ENCODE results near the gene JAKMIP2. TPM values are rescaled to one million over a fixed set of nuclear protein-coding genes. Genes with fewer than 3 reads are reported as not detected.
"Not testable (repeated sequence)": the region's sequence is repeated elsewhere in the genome, so short reads cannot be mapped to it uniquely, and the experiment has no call there.

The JAKMIP2 gene
- total RNA-seq, 4 donors from 2014 or later: 0.45 TPM; not detected in 3

DNA sequence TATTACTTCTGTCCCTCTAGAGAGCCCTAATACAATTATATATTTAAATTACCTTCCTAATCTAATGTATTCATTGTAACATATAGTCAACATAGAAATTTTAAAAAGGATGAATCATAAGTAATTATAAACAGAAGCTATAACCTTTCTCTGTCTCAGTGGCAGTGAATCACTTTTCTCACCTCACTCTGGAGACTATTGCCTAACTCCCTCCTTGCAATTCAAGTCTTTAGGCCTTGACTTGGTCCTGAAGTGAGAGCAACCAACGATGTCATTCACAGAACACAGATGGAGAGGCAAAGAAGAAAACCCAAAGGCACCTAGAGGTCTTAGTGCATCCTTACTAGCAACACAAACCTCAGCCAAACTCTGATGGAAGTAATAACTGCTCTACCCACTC lies 139.4 kb downstream of the JAKMIP2 start:
- Histone ChIP-seq H3K27ac (no peak overlapping the region), H3K27me3 (no peaks in the 10 kb centered on the region), H3K4me1 (no peaks in the 10 kb centered on the region), H3K36me3 (no peaks in the 10 kb centered on the region), H3K4me3 (no peak overlapping the region), H3K9me3 (no peaks in the 10 kb centered on the region)
- DNase-seq (ENCODE audit: low spot score in 2 of 2): no peak
- TF ChIP-seq POLR2AphosphoS5 (IDR thresholded peaks at IDR 0.05): no peak
- TF ChIP-seq POLR2A (IDR thresholded peaks at IDR 0.05): no peak
- no peak for TF ChIP-seq EP300 (IDR thresholded peaks at IDR 0.05)
- TF ChIP-seq CTCF (IDR thresholded peaks at IDR 0.05): no peak
- WGBS: 67% methylated on average over 1 of the region's 1 CpG

GRCh38 chr5:147642666-147643065 lies 139.9 kb downstream of the JAKMIP2 start:
- 52% methylated on average over 3 of the region's 3 CpGs for WGBS
- Histone ChIP-seq H3K27ac (no peak overlapping the region), H3K4me3 (no peak overlapping the region), H3K36me3 (no peaks in the 10 kb centered on the region), H3K9me3 (no peaks in the 10 kb centered on the region), H3K27me3 (no peaks in the 10 kb centered on the region), H3K4me1 (no peaks in the 10 kb centered on the region)
- TF ChIP-seq POLR2AphosphoS5 (IDR thresholded peaks at IDR 0.05) (no peak), EP300 (IDR thresholded peaks at IDR 0.05) (no peak), POLR2A (IDR thresholded peaks at IDR 0.05) (no peak), CTCF (IDR thresholded peaks at IDR 0.05) (no peak)
- DNase-seq (ENCODE audit: low spot score in 2 of 2): no peak

- Histone ChIP-seq H3K9me3 (no peaks in the 10 kb centered on the region), H3K36me3 (no peaks in the 10 kb centered on the region), H3K27me3 (no peaks in the 10 kb centered on the region), H3K4me3 (no peak overlapping the region), H3K4me1 (no peaks in the 10 kb centered on the region), H3K27ac (no peak overlapping the region)
- 92% methylated on average over 5 of the region's 5 CpGs for WGBS
- TF ChIP-seq EP300 (IDR thresholded peaks at IDR 0.05) (no peak), POLR2A (IDR thresholded peaks at IDR 0.05) (no peak), CTCF (IDR thresholded peaks at IDR 0.05) (no peak), POLR2AphosphoS5 (IDR thresholded peaks at IDR 0.05) (no peak)
- no peak for DNase-seq (ENCODE audit: low spot score in 2 of 2)
Observed at GRCh38 chr5:147639321-147639720, 143.2 kb downstream of the JAKMIP2 start.

DNA sequence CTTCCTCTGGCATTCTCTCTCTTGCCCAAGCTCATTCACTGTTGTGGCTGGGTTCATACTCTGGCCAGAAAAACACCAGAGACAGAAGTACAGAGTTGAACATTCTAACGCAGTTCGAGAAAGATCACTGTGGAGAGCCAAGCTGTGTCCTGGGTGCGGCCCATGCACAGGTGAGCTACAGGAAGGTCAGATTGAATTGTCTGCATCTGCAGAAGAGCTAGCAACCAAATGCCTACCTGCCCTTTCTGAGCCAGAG lies 145.9 kb downstream of the JAKMIP2 start:
- no peak overlapping the region for H3K27ac ChIP-seq
- no peak for DNase-seq (ENCODE audit: low spot score in 2 of 2)
- H3K27me3 ChIP-seq: no peaks in the 10 kb centered on the region
- WGBS: 78% methylated on average over 3 of the region's 3 CpGs
- no peaks in the 10 kb centered on the region for H3K36me3 ChIP-seq
- H3K4me1 ChIP-seq: no peaks in the 10 kb centered on the region
- TF ChIP-seq POLR2A (IDR thresholded peaks at IDR 0.05) (no peak), EP300 (IDR thresholded peaks at IDR 0.05) (no peak), POLR2AphosphoS5 (IDR thresholded peaks at IDR 0.05) (no peak), CTCF (IDR thresholded peaks at IDR 0.05) (no peak)
- no peaks in the 10 kb centered on the region for H3K9me3 ChIP-seq
- no peak overlapping the region for H3K4me3 ChIP-seq

DNA sequence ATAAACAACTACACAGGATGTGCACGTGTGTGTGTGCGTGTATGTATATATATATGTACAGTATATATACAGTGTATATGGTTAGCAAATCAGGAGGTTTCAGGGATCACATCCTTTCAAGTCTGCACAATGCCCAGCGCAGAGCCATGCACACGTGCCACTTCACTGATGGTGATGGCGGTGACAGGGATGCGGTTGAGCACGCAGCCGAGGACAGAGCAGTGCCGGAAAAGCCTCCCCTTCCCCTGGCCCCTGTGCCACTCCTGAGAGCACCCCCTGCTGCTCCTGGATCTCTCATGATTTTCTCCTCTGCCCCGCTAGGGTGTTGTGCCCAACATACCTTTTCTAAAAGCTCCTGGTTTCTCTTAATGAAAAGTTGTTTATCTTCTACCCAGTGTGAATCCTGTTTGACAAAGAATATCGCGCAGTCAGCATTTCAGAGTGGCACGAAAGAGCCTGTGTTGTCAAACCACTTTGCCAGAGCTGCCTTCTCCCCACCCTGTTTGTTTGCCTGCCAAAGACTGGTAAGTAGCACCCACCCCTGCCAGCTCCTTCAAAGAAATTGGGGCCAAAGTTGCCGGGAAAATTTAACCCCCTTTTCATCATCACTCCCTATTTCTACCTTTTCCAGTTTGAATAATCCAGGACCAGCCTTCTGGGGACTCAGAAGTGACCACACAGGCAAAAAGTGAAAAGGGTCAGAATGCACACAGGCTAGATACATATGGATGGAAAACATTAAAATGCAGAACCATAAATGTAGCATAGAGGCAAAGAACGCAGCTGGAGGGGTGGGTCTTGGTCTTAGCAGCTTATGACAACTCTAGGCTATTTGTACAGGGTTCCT lies 146.4 kb downstream of the JAKMIP2 start:
- TF ChIP-seq CTCF (IDR thresholded peaks at IDR 0.05) (no peak), EP300 (IDR thresholded peaks at IDR 0.05) (no peak), POLR2AphosphoS5 (IDR thresholded peaks at IDR 0.05) (no peak), POLR2A (IDR thresholded peaks at IDR 0.05) (no peak)
- Histone ChIP-seq H3K36me3 (no peaks in the 10 kb centered on the region), H3K27ac (no peak overlapping the region), H3K9me3 (no peaks in the 10 kb centered on the region), H3K4me1 (no peaks in the 10 kb centered on the region), H3K4me3 (no peak overlapping the region), H3K27me3 (no peaks in the 10 kb centered on the region)
- WGBS: 70% methylated on average over 14 of the region's 15 CpGs
- DNase-seq (ENCODE audit: low spot score in 2 of 2): no peak

- H3K27ac ChIP-seq; H3K36me3 ChIP-seq; H3K4me1 ChIP-seq; H3K4me3 ChIP-seq; H3K9me3 ChIP-seq; DNase-seq (ENCODE audit: low spot score in 2 of 2); H3K27me3 ChIP-seq: not testable (repeated sequence)
- WGBS: 78% methylated on average over 5 of the region's 5 CpGs
Observed at GRCh38 chr5:147635439-147635838, 147.1 kb downstream of the JAKMIP2 start.
